PFSK-1 (cell line): ENCODE measurements around the gene CFAP61.

Experiments
- FOXP2 ChIP-seq: optimal IDR thresholded peaks from 2 replicates; pipeline ENCODE3; 2011; ENCODE audit warnings: borderline replicate concordance, control low read depth, inconsistent platforms; ENCODE audit not compliant: insufficient read depth; ENCODE audit errors: extremely low read length, extremely low read depth
- POLR2AphosphoS5 ChIP-seq: IDR thresholded peaks from 2 replicates; pipeline ENCODE4 v1.6.1; 2012; ENCODE audit warnings: low read depth, mild to moderate bottlenecking, control low read depth, low read length, moderate library complexity
- REST ChIP-seq, 2 experiments: IDR thresholded peaks; 2 replicates each; pipeline versions ENCODE4 v1.6.1 to v1.8.0; 2011 to 2012; ENCODE audit warnings: low read depth in 2 of 2, low read length in 2 of 2, control low read depth in 1 of 2, inconsistent platforms in 1 of 2, mild to moderate bottlenecking in 1 of 2, moderate library complexity in 1 of 2; ENCODE audit not compliant: insufficient read depth in 1 of 2
- SIN3A ChIP-seq: IDR thresholded peaks from 2 replicates; pipeline ENCODE4 v1.6.1; 2012; ENCODE audit warnings: mild to moderate bottlenecking, low read length, moderate library complexity, borderline replicate concordance; ENCODE audit not compliant: insufficient read depth
- TAF1 ChIP-seq: IDR thresholded peaks from 2 replicates; pipeline ENCODE4 v1.6.1; 2012; ENCODE audit warnings: low read length, control low read depth, borderline replicate concordance; ENCODE audit not compliant: insufficient read depth

GRCh38 chr20:20052074-20052970 is at the start of gene CFAP61, which contains the start of gene CRNKL1:
- TF ChIP-seq TAF1: peak; percentile 58; the same call in 1 of the 2 replicates
- TF ChIP-seq POLR2AphosphoS5: 0 out of 2 replicates have a peak, but pooled peaks have one; percentile 44
- no peak for TF ChIP-seq REST (IDR thresholded peaks at IDR 0.05; ENCODE audit: insufficient read depth in 1 of 2, low read depth in 2 of 2, low read length in 2 of 2)
- peak; percentile 99 for TF ChIP-seq SIN3A
- TF ChIP-seq FOXP2: peak; percentile 88
